ENCODE measurements around the gene STK39.
"Not testable (repeated sequence)": the region's sequence is repeated elsewhere in the genome, so short reads cannot be mapped to it uniquely, and the experiment has no call there.

STK39 gene

GRCh38 chr2:168247341-168248261, at the start of gene STK39:
TSS of gene STK39 (minus strand) at chr2:168247595. CDS start at chr2:168247435, 160 bp downstream.
- peak; percentile 70 for DNase-seq

GRCh38 chr2:168295051-168295450, 47.7 kb upstream of the STK39 start:
- no peak for DNase-seq

- DNase-seq, result no peak
Measured at GRCh38 chr2:168294409-168294808, 47.0 kb upstream of the STK39 start.

- no peak for DNase-seq
Measured at GRCh38 chr2:168293766-168294165, 46.4 kb upstream of the STK39 start.

GRCh38 chr2:168290391-168290790, 43.0 kb upstream of the STK39 start:
- no peak for DNase-seq

GRCh38 chr2:168289880-168290279, 42.5 kb upstream of the STK39 start:
- no peak for DNase-seq

GRCh38 chr2:168286535-168286934, 39.1 kb upstream of the STK39 start:
- no peak for DNase-seq

GRCh38 chr2:168278424-168278888, 31.1 kb upstream of the STK39 start:
- DNase-seq, result peak; percentile 8

GRCh38 chr2:168277276-168277675, 29.9 kb upstream of the STK39 start:
- DNase-seq, result no peak

GRCh38 chr2:168272225-168272624, 24.8 kb upstream of the STK39 start:
- no peak for DNase-seq

- DNase-seq, result not testable (repeated sequence)
Measured at GRCh38 chr2:168262926-168263325, 15.5 kb upstream of the STK39 start.

GRCh38 chr2:168256448-168256847, 9.1 kb upstream of the STK39 start:
- DNase-seq, result no peak

- DNase-seq, result no peak
Measured at GRCh38 chr2:168255866-168256265, 8.5 kb upstream of the STK39 start.

- no peak for DNase-seq
Measured at GRCh38 chr2:168255103-168255502, 7.7 kb upstream of the STK39 start.

GRCh38 chr2:168254158-168254935, 7.0 kb upstream of the STK39 start:
- peak; percentile 68 for DNase-seq

GRCh38 chr2:168253379-168253778, 6.0 kb upstream of the STK39 start:
- DNase-seq, result no peak

- no peak for DNase-seq
Measured at GRCh38 chr2:168252976-168253375, 5.6 kb upstream of the STK39 start.

GRCh38 chr2:168246483-168247340, 683 bp downstream of the STK39 start:
- peak; percentile 51 for DNase-seq

GRCh38 chr2:168246072-168246482, 1.3 kb downstream of the STK39 start:
- DNase-seq, result no peak

GRCh38 chr2:168245074-168245825, 2.1 kb downstream of the STK39 start:
- DNase-seq, result no peak

GRCh38 chr2:168244318-168244717, 3.1 kb downstream of the STK39 start:
- DNase-seq, result no peak

- no peak for DNase-seq
Measured at GRCh38 chr2:168243061-168243460, 4.3 kb downstream of the STK39 start.

Measured in NCI-H226 (cell line).